Endothelial cell of umbilical vein (primary cell): ENCODE results near the gene VWA8.

Experiments used
- EZH2 ChIP-seq: IDR thresholded peaks from 2 replicates; pipeline ENCODE4 v1.6.1; 2012; ENCODE audit warnings: borderline replicate concordance, low read depth, mild to moderate bottlenecking, moderate library complexity, low read length, inconsistent platforms; ENCODE audit not compliant: severe bottlenecking
- FOS ChIP-seq: IDR thresholded peaks from 2 replicates; pipeline ENCODE4 v1.6.1; 2011; ENCODE audit warnings: mild to moderate bottlenecking, low read length, moderate library complexity, borderline replicate concordance; ENCODE audit not compliant: insufficient read depth
- GATA2 ChIP-seq: IDR thresholded peaks from 2 replicates; pipeline ENCODE4 v1.7.0; 2011; ENCODE audit warnings: low read depth, mild to moderate bottlenecking, moderate library complexity, mixed read lengths, low read length; ENCODE audit not compliant: insufficient read length, insufficient read depth
- JUN ChIP-seq: IDR thresholded peaks from 2 replicates; pipeline ENCODE4 v1.6.1; 2011; ENCODE audit warnings: borderline replicate concordance, low read depth; ENCODE audit not compliant: insufficient read length, insufficient read depth
- MAX ChIP-seq: IDR thresholded peaks from 2 replicates; pipeline ENCODE4 v1.6.1; 2011; ENCODE audit not compliant: insufficient read depth, insufficient read length
- MYC ChIP-seq: IDR thresholded peaks from one replicate; pipeline ENCODE4 v1.6.1; 2011; ENCODE audit warnings: mild to moderate bottlenecking, low read depth, low read length
- POLR2A ChIP-seq: IDR thresholded peaks from 2 replicates; pipeline ENCODE4 v1.6.1; 2012; ENCODE audit warnings: low read depth, mild to moderate bottlenecking, control low read depth, low read length
- POLR2AphosphoS5 ChIP-seq: IDR thresholded peaks from 2 replicates; pipeline ENCODE4 v1.6.1; 2012; ENCODE audit warnings: low read depth, mild to moderate bottlenecking, control low read depth, low read length, moderate library complexity; ENCODE audit not compliant: insufficient read depth
- TF ChIP-seq, protein P1 (sequence below), 2 donors: IDR thresholded peaks; 1 replicate in 1 of 2; 2 replicates in 1 of 2; pipeline ENCODE4 v1.5.1; 2011; ENCODE audit warnings: low read length in 2 of 2, mild to moderate bottlenecking in 2 of 2, moderate library complexity in 2 of 2, control low read depth in 1 of 2, inconsistent platforms in 1 of 2, low read depth in 1 of 2; ENCODE audit not compliant: insufficient read depth in 1 of 2; ENCODE audit errors: extremely low read depth in 1 of 2

DNA sequence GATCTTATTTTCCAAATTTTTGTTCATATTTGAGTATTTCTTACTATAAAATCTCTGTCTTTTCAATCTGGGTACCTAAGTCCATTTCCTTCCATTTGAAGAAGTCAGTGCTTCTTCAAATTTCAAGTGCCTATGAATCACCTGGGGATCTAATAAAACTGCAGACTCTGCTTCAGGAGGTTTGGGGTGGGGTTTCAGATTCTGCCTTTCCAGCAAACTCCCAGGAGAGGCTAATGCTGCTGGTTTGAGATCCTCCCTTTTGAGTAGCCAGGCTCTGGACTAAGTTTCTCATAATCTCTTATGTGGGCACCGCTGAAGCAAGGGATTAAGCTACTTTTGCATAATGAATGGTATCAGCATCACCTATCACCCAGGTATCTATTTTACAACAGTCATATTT, 261.1 kb downstream of the VWA8 start:
- no peak for TF ChIP-seq EZH2
- TF ChIP-seq POLR2A, result no peak
- TF ChIP-seq, protein P1, sequence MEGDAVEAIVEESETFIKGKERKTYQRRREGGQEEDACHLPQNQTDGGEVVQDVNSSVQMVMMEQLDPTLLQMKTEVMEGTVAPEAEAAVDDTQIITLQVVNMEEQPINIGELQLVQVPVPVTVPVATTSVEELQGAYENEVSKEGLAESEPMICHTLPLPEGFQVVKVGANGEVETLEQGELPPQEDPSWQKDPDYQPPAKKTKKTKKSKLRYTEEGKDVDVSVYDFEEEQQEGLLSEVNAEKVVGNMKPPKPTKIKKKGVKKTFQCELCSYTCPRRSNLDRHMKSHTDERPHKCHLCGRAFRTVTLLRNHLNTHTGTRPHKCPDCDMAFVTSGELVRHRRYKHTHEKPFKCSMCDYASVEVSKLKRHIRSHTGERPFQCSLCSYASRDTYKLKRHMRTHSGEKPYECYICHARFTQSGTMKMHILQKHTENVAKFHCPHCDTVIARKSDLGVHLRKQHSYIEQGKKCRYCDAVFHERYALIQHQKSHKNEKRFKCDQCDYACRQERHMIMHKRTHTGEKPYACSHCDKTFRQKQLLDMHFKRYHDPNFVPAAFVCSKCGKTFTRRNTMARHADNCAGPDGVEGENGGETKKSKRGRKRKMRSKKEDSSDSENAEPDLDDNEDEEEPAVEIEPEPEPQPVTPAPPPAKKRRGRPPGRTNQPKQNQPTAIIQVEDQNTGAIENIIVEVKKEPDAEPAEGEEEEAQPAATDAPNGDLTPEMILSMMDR (IDR thresholded peaks at IDR 0.05; ENCODE audit: extremely low read depth in 1 of 2, insufficient read depth in 1 of 2, low read depth in 1 of 2, low read length in 2 of 2), result no peak
- no peak for TF ChIP-seq MYC
- no peak for TF ChIP-seq POLR2AphosphoS5
- TF ChIP-seq MAX, result no peak
- TF ChIP-seq JUN, result no peak
- no peak for TF ChIP-seq FOS
- no peak for TF ChIP-seq GATA2
